ENCODE data around the gene CCDC152. TPM values are rescaled to one million over a fixed set of nuclear protein-coding genes. Genes with fewer than 3 reads are reported as not detected.

Gene CCDC152
- total and polyA plus RNA-seq, 2 of the 13 experiments (the other 11 are each of a cell fraction or from before 2014, with no cell fraction given): 0.20 to 0.36 TPM

- TF ChIP-seq, protein P1, sequence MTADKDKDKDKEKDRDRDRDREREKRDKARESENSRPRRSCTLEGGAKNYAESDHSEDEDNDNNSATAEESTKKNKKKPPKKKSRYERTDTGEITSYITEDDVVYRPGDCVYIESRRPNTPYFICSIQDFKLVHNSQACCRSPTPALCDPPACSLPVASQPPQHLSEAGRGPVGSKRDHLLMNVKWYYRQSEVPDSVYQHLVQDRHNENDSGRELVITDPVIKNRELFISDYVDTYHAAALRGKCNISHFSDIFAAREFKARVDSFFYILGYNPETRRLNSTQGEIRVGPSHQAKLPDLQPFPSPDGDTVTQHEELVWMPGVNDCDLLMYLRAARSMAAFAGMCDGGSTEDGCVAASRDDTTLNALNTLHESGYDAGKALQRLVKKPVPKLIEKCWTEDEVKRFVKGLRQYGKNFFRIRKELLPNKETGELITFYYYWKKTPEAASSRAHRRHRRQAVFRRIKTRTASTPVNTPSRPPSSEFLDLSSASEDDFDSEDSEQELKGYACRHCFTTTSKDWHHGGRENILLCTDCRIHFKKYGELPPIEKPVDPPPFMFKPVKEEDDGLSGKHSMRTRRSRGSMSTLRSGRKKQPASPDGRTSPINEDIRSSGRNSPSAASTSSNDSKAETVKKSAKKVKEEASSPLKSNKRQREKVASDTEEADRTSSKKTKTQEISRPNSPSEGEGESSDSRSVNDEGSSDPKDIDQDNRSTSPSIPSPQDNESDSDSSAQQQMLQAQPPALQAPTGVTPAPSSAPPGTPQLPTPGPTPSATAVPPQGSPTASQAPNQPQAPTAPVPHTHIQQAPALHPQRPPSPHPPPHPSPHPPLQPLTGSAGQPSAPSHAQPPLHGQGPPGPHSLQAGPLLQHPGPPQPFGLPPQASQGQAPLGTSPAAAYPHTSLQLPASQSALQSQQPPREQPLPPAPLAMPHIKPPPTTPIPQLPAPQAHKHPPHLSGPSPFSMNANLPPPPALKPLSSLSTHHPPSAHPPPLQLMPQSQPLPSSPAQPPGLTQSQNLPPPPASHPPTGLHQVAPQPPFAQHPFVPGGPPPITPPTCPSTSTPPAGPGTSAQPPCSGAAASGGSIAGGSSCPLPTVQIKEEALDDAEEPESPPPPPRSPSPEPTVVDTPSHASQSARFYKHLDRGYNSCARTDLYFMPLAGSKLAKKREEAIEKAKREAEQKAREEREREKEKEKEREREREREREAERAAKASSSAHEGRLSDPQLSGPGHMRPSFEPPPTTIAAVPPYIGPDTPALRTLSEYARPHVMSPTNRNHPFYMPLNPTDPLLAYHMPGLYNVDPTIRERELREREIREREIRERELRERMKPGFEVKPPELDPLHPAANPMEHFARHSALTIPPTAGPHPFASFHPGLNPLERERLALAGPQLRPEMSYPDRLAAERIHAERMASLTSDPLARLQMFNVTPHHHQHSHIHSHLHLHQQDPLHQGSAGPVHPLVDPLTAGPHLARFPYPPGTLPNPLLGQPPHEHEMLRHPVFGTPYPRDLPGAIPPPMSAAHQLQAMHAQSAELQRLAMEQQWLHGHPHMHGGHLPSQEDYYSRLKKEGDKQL (CRISPR knock-in tag; IDR thresholded peaks at IDR 0.05; ENCODE audit: low read depth): peak; percentile 76
- TF ChIP-seq DRAP1 (CRISPR knock-in tag; IDR thresholded peaks at IDR 0.05) (peak; percentile 99), ZNF878 (CRISPR knock-in tag; IDR thresholded peaks at IDR 0.05) (peak; percentile 90), CEBPB (IDR thresholded peaks at IDR 0.05; ENCODE audit: borderline replicate concordance, low read depth, low read length) (peak; percentile 69; the same call in 1 of the 2 replicates), RNF219 (CRISPR knock-in tag; IDR thresholded peaks at IDR 0.05) (peak; percentile 82; the same call in 1 of the 2 replicates), NR3C1 (CRISPR knock-in tag; IDR thresholded peaks at IDR 0.05) (no peak), ZNF24 (IDR thresholded peaks at IDR 0.05) (0 out of 2 replicates have a peak, but pooled peaks have one; percentile 54), WIZ (CRISPR knock-in tag; IDR thresholded peaks at IDR 0.05) (0 out of 2 replicates have a peak, but pooled peaks have one; percentile 35), AGO1 (IDR thresholded peaks at IDR 0.05; ENCODE audit: low read depth, low read length, poor library complexity, severe bottlenecking) (no peak), EED (CRISPR knock-in tag; IDR thresholded peaks at IDR 0.05) (no peak), ZNF543 (CRISPR knock-in tag; IDR thresholded peaks at IDR 0.05) (peak; percentile 42; the same call in 1 of the 2 replicates), GATA4 (IDR thresholded peaks at IDR 0.05; ENCODE audit: borderline replicate concordance, low read depth) (peak; percentile 96), TMF1 (CRISPR knock-in tag; IDR thresholded peaks at IDR 0.05; ENCODE audit: low read depth) (no peak), HIVEP1 (CRISPR knock-in tag; IDR thresholded peaks at IDR 0.05) (no peak), ZNF296 (CRISPR knock-in tag; conservative IDR thresholded peaks at IDR 0.05) (no peak)
- TF ChIP-seq, protein P2, sequence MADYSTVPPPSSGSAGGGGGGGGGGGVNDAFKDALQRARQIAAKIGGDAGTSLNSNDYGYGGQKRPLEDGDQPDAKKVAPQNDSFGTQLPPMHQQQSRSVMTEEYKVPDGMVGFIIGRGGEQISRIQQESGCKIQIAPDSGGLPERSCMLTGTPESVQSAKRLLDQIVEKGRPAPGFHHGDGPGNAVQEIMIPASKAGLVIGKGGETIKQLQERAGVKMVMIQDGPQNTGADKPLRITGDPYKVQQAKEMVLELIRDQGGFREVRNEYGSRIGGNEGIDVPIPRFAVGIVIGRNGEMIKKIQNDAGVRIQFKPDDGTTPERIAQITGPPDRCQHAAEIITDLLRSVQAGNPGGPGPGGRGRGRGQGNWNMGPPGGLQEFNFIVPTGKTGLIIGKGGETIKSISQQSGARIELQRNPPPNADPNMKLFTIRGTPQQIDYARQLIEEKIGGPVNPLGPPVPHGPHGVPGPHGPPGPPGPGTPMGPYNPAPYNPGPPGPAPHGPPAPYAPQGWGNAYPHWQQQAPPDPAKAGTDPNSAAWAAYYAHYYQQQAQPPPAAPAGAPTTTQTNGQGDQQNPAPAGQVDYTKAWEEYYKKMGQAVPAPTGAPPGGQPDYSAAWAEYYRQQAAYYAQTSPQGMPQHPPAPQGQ (CRISPR knock-in tag; IDR thresholded peaks at IDR 0.05; ENCODE audit: borderline replicate concordance): no peak
These were observed 55.2 kb downstream of the CCDC152 start, which contains the start of gene SELENOP (continued) for GRCh38 chr5:42811591-42812446.

Data from HepG2 (cell line).